RCC 7860 (cell line): Measurements from ENCODE around the gene DPH2.

ENCODE experiments used
- DNase-seq: peaks from one replicate; pipeline ENCODE4 v3.0.0-alpha.2; 2015; ENCODE audit warnings: low spot score
- FAIRE-seq: peaks from 2 replicates; lab custom pipeline; 2012; peaks lifted over from hg19 to GRCh38; lab: Jason Lieb, UNC

The DPH2 gene

GRCh38 chr1:43963890-43964289 is 5.9 kb upstream of the DPH2 start:
- FAIRE-seq: no peak
- DNase-seq: no peak

- FAIRE-seq: no peak
These were observed 4.5 kb upstream of the DPH2 start for GRCh38 chr1:43965316-43965715.

GRCh38 chr1:43968348-43968948 is 1.4 kb upstream of the DPH2 start:
- no peak for FAIRE-seq
- no peak for DNase-seq

More at GRCh38 chr1:43965316-43965715, 4.5 kb upstream of the DPH2 start:
- no peak for DNase-seq

GRCh38 chr1:43969416-43969745 is 429 bp upstream of the DPH2 start:
- DNase-seq (no peak), FAIRE-seq (no peak)

GRCh38 chr1:43970502-43970901 is 692 bp downstream of the DPH2 start:
- DNase-seq: no peak
- FAIRE-seq: no peak

GRCh38 chr1:43970911-43971310 is 1.1 kb downstream of the DPH2 start:
- FAIRE-seq (no peak), DNase-seq (no peak)

GRCh38 chr1:43971336-43971980 is 1.6 kb downstream of the DPH2 start:
- DNase-seq: no peak

DNA sequence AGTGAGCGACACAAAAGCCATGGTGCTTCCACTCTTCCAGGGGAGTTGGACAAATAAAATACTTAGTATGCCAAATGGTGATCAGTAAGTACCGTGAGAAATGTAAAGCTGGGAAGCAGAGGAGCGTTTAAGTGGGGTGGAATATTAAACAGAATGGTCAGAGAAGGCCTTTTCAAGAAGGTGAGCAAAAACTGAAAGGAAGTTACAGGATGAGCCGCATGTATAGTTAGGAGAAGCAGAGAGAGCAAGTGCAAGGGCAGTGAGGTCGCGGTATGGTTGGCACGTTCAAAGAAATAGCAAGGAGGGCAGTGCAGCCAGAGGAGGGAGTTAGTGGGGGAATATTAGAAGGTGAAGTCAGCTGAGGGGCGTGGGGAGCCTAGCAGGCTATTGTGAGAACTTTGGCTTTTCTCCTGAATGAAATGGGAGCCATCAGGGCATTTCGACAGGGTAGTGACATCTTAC is 4.2 kb downstream of the DPH2 start:
- FAIRE-seq (no peak), DNase-seq (no peak)

More at GRCh38 chr1:43971336-43971980, 1.6 kb downstream of the DPH2 start:
- FAIRE-seq: no peak

- DNase-seq: peak; percentile 83
- FAIRE-seq: no peak
These were observed 4.8 kb downstream of the DPH2 start, which contains the start of gene ATP6V0B for GRCh38 chr1:43974443-43975248. ATP6V0B (plus strand) TSS chr1:43974960; CDS start chr1:43975041, 81 bp downstream.

- FAIRE-seq: no peak
These were observed 5.6 kb downstream of the DPH2 start for GRCh38 chr1:43975249-43975961.

DNA sequence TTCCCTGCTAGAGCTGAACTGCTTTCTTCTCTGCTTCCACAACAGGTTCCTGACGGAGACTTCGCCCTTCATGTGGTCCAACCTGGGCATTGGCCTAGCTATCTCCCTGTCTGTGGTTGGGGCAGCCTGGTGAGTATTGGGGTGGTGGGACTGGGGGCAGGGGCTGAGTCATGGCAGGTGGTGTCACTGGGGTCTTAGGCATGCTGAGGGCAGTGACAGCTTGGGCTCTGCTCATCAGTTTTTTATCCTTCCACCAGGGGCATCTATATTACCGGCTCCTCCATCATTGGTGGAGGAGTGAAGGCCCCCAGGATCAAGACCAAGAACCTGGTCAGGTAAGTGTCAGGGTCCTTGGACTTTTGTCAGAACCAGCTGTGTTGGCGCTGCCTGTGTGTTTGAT is 6.2 kb downstream of the DPH2 start:
- no peak for DNase-seq

More at GRCh38 chr1:43975249-43975961, 5.6 kb downstream of the DPH2 start:
- DNase-seq: no peak

DNA sequence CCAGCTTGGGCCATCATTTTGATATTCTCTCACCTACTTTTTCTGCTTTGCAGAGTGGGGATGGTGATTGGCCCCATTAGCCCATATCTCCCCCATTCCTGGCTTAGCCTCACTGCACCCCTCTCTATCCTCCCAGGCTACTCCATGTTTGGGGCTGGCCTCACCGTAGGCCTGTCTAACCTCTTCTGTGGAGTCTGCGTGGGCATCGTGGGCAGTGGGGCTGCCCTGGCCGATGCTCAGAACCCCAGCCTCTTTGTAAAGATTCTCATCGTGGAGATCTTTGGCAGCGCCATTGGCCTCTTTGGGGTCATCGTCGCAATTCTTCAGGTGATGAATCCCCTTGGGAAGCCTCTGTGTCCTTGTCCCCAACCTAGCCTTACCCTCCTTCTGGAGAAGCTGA is 7.1 kb downstream of the DPH2 start:
- DNase-seq: no peak
- FAIRE-seq: no peak

More for the DNA sequence above, 6.2 kb downstream of the DPH2 start:
- no peak for FAIRE-seq

DNA sequence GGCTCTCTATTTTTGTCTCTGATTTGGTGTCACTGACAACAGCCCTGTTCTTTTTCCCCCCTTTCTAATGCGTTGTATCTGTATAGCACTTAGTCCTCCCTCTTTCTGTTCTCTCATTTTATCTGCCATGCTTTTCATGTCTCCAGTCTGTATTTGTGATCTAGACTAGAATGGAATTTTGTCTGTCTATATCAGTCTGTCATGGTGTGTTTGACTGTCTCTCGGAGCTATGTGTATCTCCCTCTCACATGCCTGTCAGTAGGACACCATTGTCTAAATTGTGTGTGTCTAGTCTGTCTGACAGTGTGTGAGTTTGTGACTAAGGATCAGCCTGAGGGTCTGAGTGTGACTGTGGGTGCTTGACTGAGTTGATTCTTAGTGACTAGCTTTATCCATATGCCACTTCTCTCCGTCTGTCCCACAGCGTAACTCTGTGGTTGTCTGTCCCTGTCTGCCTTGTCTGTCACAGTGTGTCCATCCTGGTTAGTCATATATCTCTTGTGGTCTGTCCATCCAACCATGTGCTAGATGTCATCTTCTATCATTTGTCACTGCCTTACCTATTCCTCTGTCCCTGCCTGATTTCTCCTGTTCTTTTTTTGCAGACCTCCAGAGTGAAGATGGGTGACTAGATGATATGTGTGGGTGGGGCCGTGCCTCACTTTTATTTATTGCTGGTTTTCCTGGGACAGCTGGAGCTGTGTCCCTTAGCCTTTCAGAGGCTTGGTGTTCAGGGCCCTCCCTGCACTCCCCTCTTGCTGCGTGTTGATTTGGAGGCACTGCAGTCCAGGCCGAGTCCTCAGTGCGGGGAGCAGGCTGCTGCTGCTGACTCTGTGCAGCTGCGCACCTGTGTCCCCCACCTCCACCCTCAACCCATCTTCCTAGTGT is 7.8 kb downstream of the DPH2 start:
- peak; percentile 67 for FAIRE-seq

GRCh38 chr1:43978264-43978550 is 8.4 kb downstream of the DPH2 start:
- FAIRE-seq (no peak), DNase-seq (no peak)

More for the DNA sequence above, 7.8 kb downstream of the DPH2 start:
- peak; percentile 86 for DNase-seq

GRCh38 chr1:43978551-43979260 is 8.9 kb downstream of the DPH2 start, which contains the start of gene B4GALT2:
B4GALT2 (plus strand) TSS chr1:43979210; CDS start chr1:43981161, 1,951 bp downstream.
- FAIRE-seq: no peak
- DNase-seq: no peak

GRCh38 chr1:43979261-43979527 is 9.4 kb downstream of the DPH2 start:
- FAIRE-seq: no peak
- DNase-seq: no peak

GRCh38 chr1:43979528-43980254 is 9.9 kb downstream of the DPH2 start:
- FAIRE-seq: no peak
- DNase-seq: peak; percentile 45

DNA sequence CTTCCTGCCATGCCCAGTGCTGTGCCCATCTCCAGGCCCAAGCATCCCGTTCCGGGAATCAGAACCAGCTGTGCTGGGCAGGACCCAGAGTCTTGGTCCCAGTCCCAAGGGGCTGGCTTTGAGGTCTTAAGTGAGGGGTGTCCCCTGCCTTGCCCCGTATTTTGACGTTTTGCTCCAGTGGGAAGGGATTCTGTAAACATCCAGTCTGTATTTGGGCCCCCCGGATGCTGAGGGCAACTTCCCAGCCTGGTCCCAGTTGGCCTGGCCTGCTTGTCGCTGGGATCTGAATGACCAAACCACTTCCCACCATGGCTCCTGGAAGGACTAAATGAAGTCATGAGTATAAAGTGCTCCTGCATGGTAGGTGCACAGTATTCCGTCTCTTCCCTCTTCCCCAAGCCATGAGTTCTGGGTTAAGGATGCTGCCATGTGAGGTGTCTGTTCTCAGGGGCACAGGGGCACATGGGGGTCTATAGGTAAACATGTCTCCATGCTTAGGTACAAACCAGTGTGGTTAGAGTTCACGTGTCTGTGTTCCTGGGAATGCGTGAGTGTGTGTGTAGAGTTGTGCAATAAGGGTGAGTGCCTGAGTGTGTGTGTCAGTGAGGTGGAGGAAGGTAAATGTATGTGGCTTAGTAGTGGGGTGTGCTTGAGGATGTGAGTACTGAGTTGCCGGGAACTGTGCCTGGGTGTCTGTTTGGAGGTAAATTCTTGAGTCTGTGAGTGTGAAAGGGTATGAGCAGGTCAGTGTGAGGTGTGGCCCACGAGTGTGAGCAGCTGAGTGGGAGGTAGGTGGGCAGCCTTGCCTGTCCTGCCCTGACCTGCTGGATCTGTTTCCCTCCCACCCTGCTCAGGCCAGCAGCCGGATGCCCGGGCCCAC is 10.7 kb downstream of the DPH2 start:
- DNase-seq (peak; percentile 53), FAIRE-seq (no peak)
